OCI-LY1 (cell line): ENCODE results near the gene STAC.

Experiments
- CTCF ChIP-seq: fragments of 200-600 bp; sonication (generic), shearing (Covaris generic); IDR thresholded peaks from 2 replicates; pipeline ENCODE4 v1.5.1; 2017; ENCODE audit warnings: mild to moderate bottlenecking, antibody characterized with exemption, low read length, moderate library complexity, mixed read lengths
- EZH2 ChIP-seq: fragments of 200-600 bp; sonication (generic), shearing (Covaris generic); IDR thresholded peaks from 2 replicates; pipeline ENCODE4 v1.8.0; 2017; ENCODE audit warnings: borderline replicate concordance, mixed run types, mild to moderate bottlenecking, antibody characterized with exemption, low read length, moderate library complexity, mixed read lengths

GRCh38 chr3:36557708-36558421 is 177.6 kb downstream of the STAC start:
- TF ChIP-seq CTCF (no peak), EZH2 (no peak)
